Astrocyte (in vitro differentiated cells and primary cell): ENCODE measurements around the gene SLC26A2. TPM values are rescaled to one million over a fixed set of nuclear protein-coding genes. Genes with fewer than 3 reads are reported as not detected.

ENCODE experiments used
- DNase-seq: peaks from one replicate; pipeline ENCODE4 v3.0.0-alpha.2; 2010; ENCODE audit warnings: low read depth
- FAIRE-seq: peaks from 2 replicates; lab custom pipeline; 2011; peaks lifted over from hg19 to GRCh38; lab: Jason Lieb, UNC
- H2AFZ ChIP-seq: 2 replicates; pipeline ENCODE4 v1.6.0; 2012; ENCODE audit warnings: low read depth, low read length, inconsistent platforms
- H3K27ac ChIP-seq: 2 replicates; pipeline ENCODE4 v1.5.1; 2011; ENCODE audit warnings: low read depth, low read length, inconsistent platforms
- H3K27me3 ChIP-seq: 2 replicates; pipeline ENCODE4 v1.6.0; 2011; ENCODE audit warnings: low read length, inconsistent platforms; ENCODE audit not compliant: insufficient read depth
- H3K36me3 ChIP-seq: 2 replicates; pipeline ENCODE4 v1.5.1; 2011; ENCODE audit warnings: low read length, inconsistent platforms; ENCODE audit not compliant: insufficient read depth
- H3K4me1 ChIP-seq: 2 replicates; pipeline ENCODE4 v1.5.1; 2011; ENCODE audit warnings: low read length, inconsistent platforms; ENCODE audit not compliant: insufficient read depth
- H3K4me2 ChIP-seq: 2 replicates; pipeline ENCODE4 v1.6.0; 2012; ENCODE audit warnings: low read length, inconsistent platforms
- H3K4me3 ChIP-seq: 2 replicates; pipeline ENCODE4 v1.5.1; 2011; ENCODE audit warnings: low read depth, mild to moderate bottlenecking, low read length, inconsistent platforms; ENCODE audit not compliant: insufficient read depth
- H3K79me2 ChIP-seq: 2 replicates; pipeline ENCODE4 v1.6.0; 2012; ENCODE audit warnings: mild to moderate bottlenecking, low read length, inconsistent platforms; ENCODE audit not compliant: insufficient read depth
- H3K9ac ChIP-seq: 2 replicates; pipeline ENCODE4 v1.6.0; 2012; ENCODE audit warnings: mild to moderate bottlenecking, low read length, inconsistent platforms
- H3K9me3 ChIP-seq: 2 replicates; pipeline ENCODE4 v1.5.1; 2012; ENCODE audit warnings: low read depth, mild to moderate bottlenecking, low read length, inconsistent platforms; ENCODE audit not compliant: insufficient read depth
- H4K20me1 ChIP-seq: 2 replicates; pipeline ENCODE4 v1.6.0; 2012; ENCODE audit warnings: low read length, inconsistent platforms; ENCODE audit not compliant: insufficient read depth
- H3K27ac Mint-ChIP-seq: one replicate; pipeline ENCODE4 v1.8.0; 2021; ENCODE audit warnings: mild to moderate bottlenecking, mixed read lengths; ENCODE audit not compliant: unreplicated experiment
- H3K27me3 Mint-ChIP-seq: one replicate; pipeline ENCODE4 v1.8.0; 2021; ENCODE audit warnings: low read depth, mixed read lengths; ENCODE audit not compliant: unreplicated experiment
- H3K36me3 Mint-ChIP-seq: one replicate; pipeline ENCODE4 v1.8.0; 2021; ENCODE audit warnings: low read depth, mixed read lengths; ENCODE audit not compliant: unreplicated experiment
- H3K4me1 Mint-ChIP-seq: one replicate; pipeline ENCODE4 v1.8.0; 2021; ENCODE audit warnings: low read depth, mixed read lengths; ENCODE audit not compliant: unreplicated experiment
- H3K4me3 Mint-ChIP-seq: one replicate; pipeline ENCODE4 v1.8.0; 2021; ENCODE audit warnings: mild to moderate bottlenecking, moderate library complexity, mixed read lengths; ENCODE audit not compliant: unreplicated experiment
- H3K9me3 Mint-ChIP-seq: one replicate; pipeline ENCODE4 v1.8.0; 2021; ENCODE audit warnings: mild to moderate bottlenecking, mixed read lengths; ENCODE audit not compliant: unreplicated experiment
- EZH2 ChIP-seq: IDR thresholded peaks from 2 replicates; pipeline ENCODE4 v1.6.1; 2012; ENCODE audit warnings: mild to moderate bottlenecking, low read length, inconsistent platforms; ENCODE audit not compliant: insufficient read depth
- total RNA-seq: library from RNA; stranded (reverse); gene quantifications from 2 replicates; pipeline ENCODE4 v1.2.1, GENCODE V29; 2021
- TF ChIP-seq, protein P1 (sequence below): IDR thresholded peaks from 2 replicates; pipeline ENCODE4 v1.5.1; 2011; ENCODE audit warnings: low read depth, mild to moderate bottlenecking, inconsistent platforms, low read length, moderate library complexity; ENCODE audit not compliant: insufficient read depth

SLC26A2 gene
- total RNA-seq, 1 donor from 2014 or later: 19.8 TPM

DNA sequence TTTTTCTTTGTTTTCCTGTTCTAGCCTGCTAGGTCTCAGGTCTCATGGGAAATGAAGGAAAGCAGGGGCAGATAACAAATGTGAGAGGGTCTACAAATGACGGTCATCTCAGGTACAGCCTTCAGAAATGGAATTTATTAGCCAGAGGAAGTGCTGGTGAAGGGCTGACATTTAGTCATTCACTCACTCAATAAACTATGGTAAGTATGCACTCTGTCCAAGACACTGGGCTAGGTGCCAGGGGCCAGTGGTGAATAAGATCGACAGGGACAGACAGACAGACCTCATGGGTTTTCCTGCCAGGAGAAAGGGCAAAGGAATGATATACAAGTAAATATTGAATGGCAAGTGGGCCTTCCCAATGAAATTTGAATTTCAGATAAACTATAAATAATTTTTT lies 22.3 kb upstream of the SLC26A2 start:
- H3K9ac ChIP-seq: peak overlapping the region; percentile 23
- H3K4me3 ChIP-seq: no peak overlapping the region
- Mint-ChIP-seq H3K4me3 (no peak overlapping the region), H3K27me3 (peaks cover 9% of the 10 kb centered on the region), H3K4me1 (peaks cover 43% of the 10 kb centered on the region), H3K27ac (peak overlapping the region; percentile 75), H3K36me3 (no peaks in the 10 kb centered on the region), H3K9me3 (peaks cover 2% of the 10 kb centered on the region)
- H3K27ac ChIP-seq: peak overlapping the region; percentile 84
- H3K79me2 ChIP-seq: no peaks in the 10 kb centered on the region
- no peak for FAIRE-seq
- peak overlapping the region; percentile 71 for H3K4me2 ChIP-seq
- TF ChIP-seq, protein P1, sequence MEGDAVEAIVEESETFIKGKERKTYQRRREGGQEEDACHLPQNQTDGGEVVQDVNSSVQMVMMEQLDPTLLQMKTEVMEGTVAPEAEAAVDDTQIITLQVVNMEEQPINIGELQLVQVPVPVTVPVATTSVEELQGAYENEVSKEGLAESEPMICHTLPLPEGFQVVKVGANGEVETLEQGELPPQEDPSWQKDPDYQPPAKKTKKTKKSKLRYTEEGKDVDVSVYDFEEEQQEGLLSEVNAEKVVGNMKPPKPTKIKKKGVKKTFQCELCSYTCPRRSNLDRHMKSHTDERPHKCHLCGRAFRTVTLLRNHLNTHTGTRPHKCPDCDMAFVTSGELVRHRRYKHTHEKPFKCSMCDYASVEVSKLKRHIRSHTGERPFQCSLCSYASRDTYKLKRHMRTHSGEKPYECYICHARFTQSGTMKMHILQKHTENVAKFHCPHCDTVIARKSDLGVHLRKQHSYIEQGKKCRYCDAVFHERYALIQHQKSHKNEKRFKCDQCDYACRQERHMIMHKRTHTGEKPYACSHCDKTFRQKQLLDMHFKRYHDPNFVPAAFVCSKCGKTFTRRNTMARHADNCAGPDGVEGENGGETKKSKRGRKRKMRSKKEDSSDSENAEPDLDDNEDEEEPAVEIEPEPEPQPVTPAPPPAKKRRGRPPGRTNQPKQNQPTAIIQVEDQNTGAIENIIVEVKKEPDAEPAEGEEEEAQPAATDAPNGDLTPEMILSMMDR: no peak
- TF ChIP-seq EZH2: no peak
- H4K20me1 ChIP-seq: no peaks in the 10 kb centered on the region
- H3K36me3 ChIP-seq: no peaks in the 10 kb centered on the region
- DNase-seq: peak; percentile 68
- H3K4me1 ChIP-seq: peaks cover 37% of the 10 kb centered on the region
- H3K9me3 ChIP-seq: no peaks in the 10 kb centered on the region
- no peaks in the 10 kb centered on the region for H3K27me3 ChIP-seq
- no peak overlapping the region for H2AFZ ChIP-seq

DNA sequence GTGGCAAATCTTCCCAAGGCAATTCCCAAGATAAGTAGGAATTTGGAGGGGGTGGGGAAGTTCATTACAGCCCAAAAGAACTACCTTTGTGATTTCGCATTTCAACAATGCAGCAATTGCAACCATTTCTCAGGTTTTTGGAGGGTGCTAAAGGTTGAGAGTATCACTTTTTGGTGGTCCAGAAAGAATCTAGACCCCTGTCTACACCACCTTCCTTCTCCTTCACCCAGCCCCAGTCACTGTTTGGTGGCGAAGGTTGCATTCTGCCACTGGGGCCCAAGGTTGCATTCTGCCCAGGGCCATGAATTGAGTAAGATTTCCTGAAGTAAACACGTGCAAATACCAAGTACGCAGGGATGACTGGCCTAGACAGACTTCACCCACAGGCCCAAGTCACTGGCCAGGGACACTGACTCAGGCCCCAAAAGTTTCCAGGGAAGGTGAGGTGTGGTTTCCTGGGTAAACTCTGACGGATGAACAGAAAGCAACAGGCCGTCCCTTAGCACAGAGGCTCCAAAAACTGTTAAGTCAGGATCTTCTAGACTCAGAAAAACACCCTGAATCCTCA lies 21.7 kb upstream of the SLC26A2 start:
- H3K79me2 ChIP-seq: no peaks in the 10 kb centered on the region
- peaks cover 8% of the 10 kb centered on the region for H3K27me3 Mint-ChIP-seq
- peaks cover 2% of the 10 kb centered on the region for H3K9me3 Mint-ChIP-seq
- no peaks in the 10 kb centered on the region for H3K36me3 ChIP-seq
- H3K4me2 ChIP-seq: peak overlapping the region; percentile 71
- H3K4me3 Mint-ChIP-seq: no peak overlapping the region
- H2AFZ ChIP-seq: peak overlapping the region; percentile 6
- no peaks in the 10 kb centered on the region for H3K9me3 ChIP-seq
- DNase-seq (peak; percentile 89), FAIRE-seq (peak; percentile 39)
- H3K9ac ChIP-seq: peak overlapping the region; percentile 60
- H3K4me1 Mint-ChIP-seq: peaks cover 43% of the 10 kb centered on the region
- peaks cover 37% of the 10 kb centered on the region for H3K4me1 ChIP-seq
- no peaks in the 10 kb centered on the region for H3K36me3 Mint-ChIP-seq
- H3K27ac ChIP-seq: peak overlapping the region; percentile 84
- H3K27me3 ChIP-seq: no peaks in the 10 kb centered on the region
- TF ChIP-seq, protein P1: no peak
- no peak for TF ChIP-seq EZH2
- H4K20me1 ChIP-seq: no peaks in the 10 kb centered on the region
- H3K4me3 ChIP-seq: no peak overlapping the region
- peak overlapping the region; percentile 75 for H3K27ac Mint-ChIP-seq

DNA sequence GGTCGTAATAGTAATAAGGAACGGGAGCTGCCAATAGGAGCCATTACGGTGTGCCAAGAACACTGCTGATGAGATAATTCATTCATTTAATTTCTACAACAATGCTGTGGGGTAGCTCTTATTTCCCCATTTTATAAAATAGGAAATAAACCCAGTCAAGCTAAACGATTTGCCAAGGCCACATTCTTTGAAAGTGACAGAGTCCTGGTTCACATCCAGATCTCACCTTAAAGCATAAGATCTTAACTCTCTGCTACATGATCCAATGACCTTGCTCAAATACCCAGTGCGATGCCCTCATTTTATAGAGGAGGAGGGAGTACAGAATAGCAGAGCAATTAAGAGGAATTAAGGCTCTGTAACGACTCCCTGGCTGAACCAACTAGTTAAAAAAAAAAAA lies 21.0 kb upstream of the SLC26A2 start:
- no peaks in the 10 kb centered on the region for H3K9me3 ChIP-seq
- no peak overlapping the region for H3K4me3 Mint-ChIP-seq
- TF ChIP-seq, protein P1: no peak
- no peak for TF ChIP-seq EZH2
- peaks cover 43% of the 10 kb centered on the region for H3K4me1 Mint-ChIP-seq
- no peaks in the 10 kb centered on the region for H3K79me2 ChIP-seq
- no peaks in the 10 kb centered on the region for H3K36me3 Mint-ChIP-seq
- no peak for FAIRE-seq
- DNase-seq: no peak
- no peaks in the 10 kb centered on the region for H3K27me3 ChIP-seq
- peak overlapping the region; percentile 60 for H3K9ac ChIP-seq
- peak overlapping the region; percentile 71 for H3K4me2 ChIP-seq
- H4K20me1 ChIP-seq: no peaks in the 10 kb centered on the region
- H3K4me3 ChIP-seq: no peak overlapping the region
- H3K27ac ChIP-seq: peak overlapping the region; percentile 84
- peaks cover 37% of the 10 kb centered on the region for H3K4me1 ChIP-seq
- H3K9me3 Mint-ChIP-seq: peaks cover 2% of the 10 kb centered on the region
- peak overlapping the region; percentile 75 for H3K27ac Mint-ChIP-seq
- H3K36me3 ChIP-seq: no peaks in the 10 kb centered on the region
- peak overlapping the region; percentile 6 for H2AFZ ChIP-seq
- peaks cover 4% of the 10 kb centered on the region for H3K27me3 Mint-ChIP-seq
